HUES64 (cell line): ENCODE data around the gene ZNF697. TPM values are rescaled to one million over a fixed set of nuclear protein-coding genes. Genes with fewer than 3 reads are reported as not detected.
A peak's percentile ranks its signal among the peaks of the same experiment; 100 is the strongest.
"Not testable (repeated sequence)": the region's sequence is repeated elsewhere in the genome, so short reads cannot be mapped to it uniquely, and the experiment has no call there.

Experiments used
- H3K27ac ChIP-seq: 2 replicates; pipeline ENCODE4 v1.7.0; 2013; ENCODE audit warnings: low read depth, low read length, inconsistent platforms
- H3K27me3 ChIP-seq: 2 replicates; pipeline ENCODE4 v1.6.1; 2013; ENCODE audit warnings: mild to moderate bottlenecking, low read length; ENCODE audit not compliant: insufficient read depth
- H3K36me3 ChIP-seq: 2 replicates; pipeline ENCODE4 v1.6.1; 2013; ENCODE audit warnings: mild to moderate bottlenecking, low read length; ENCODE audit not compliant: insufficient read depth
- H3K4me1 ChIP-seq: 2 replicates; pipeline ENCODE4 v1.6.1; 2013; ENCODE audit warnings: mild to moderate bottlenecking, low read length, moderate library complexity; ENCODE audit not compliant: insufficient read depth
- H3K4me3 ChIP-seq: 2 replicates; pipeline ENCODE4 v1.5.1; 2013; ENCODE audit warnings: mild to moderate bottlenecking, low read length, moderate library complexity
- H3K9ac ChIP-seq: 2 replicates; pipeline ENCODE4 v1.6.1; 2013; ENCODE audit warnings: mild to moderate bottlenecking, low read depth, low read length
- H3K9me3 ChIP-seq: 2 replicates; pipeline ENCODE4 v1.6.1; 2013; ENCODE audit warnings: low read depth, low read length; ENCODE audit not compliant: insufficient read depth
- WGBS: fragments of 150-250, 120-280 bp; methylation state at CpG from one replicate; pipeline ENCODE4 v1.1.7; 2013; ENCODE audit warnings: missing lambda C conversion rate; 5-methylcytosine and 5-hydroxymethylcytosine counted together
- polyA plus RNA-seq, 2 experiments: library from polyadenylated mRNA; stranded (reverse); fragments of 50-300 nt; gene quantifications; one replicate each; pipeline ENCODE4 v1.2.3, GENCODE V29; 2013

ZNF697 gene
- 9.0 TPM for polyA plus RNA-seq (2013, experiment 1 of 2)
- polyA plus RNA-seq (2013, experiment 2 of 2), result 8.7 TPM

GRCh38 chr1:119647734-119648619 lies at the start of gene ZNF697:
TSS of gene ZNF697 (minus strand) at chr1:119648266. CDS start at chr1:119626100, 22,166 bp downstream.
- peaks cover 8% of the 10 kb centered on the region; the same call in 1 of the 2 replicates for H3K27me3 ChIP-seq
- H3K9me3 ChIP-seq, result no peaks in the 10 kb centered on the region
- peak within 1 kb of the TSS; percentile 86 for H3K4me3 ChIP-seq
- WGBS, result under 1% methylated on average over 81 of the region's 81 CpGs
- H3K27ac ChIP-seq, result peak within 1 kb of the TSS; percentile 88
- no peaks in the 10 kb centered on the region for H3K36me3 ChIP-seq
- peak within 1 kb of the TSS; percentile 90 for H3K9ac ChIP-seq
- H3K4me1 ChIP-seq, result peaks cover 48% of the 10 kb centered on the region

GRCh38 chr1:119697598-119697997 lies 49.5 kb upstream of the ZNF697 start:
- no peak overlapping the region for H3K27ac ChIP-seq
- H3K4me3 ChIP-seq, result no peak overlapping the region
- no peak overlapping the region for H3K9ac ChIP-seq
- H3K36me3 ChIP-seq, result no peaks in the 10 kb centered on the region
- H3K27me3 ChIP-seq, result no peaks in the 10 kb centered on the region
- H3K4me1 ChIP-seq, result no peaks in the 10 kb centered on the region
- H3K9me3 ChIP-seq, result peaks cover 17% of the 10 kb centered on the region
- WGBS, result 87% methylated on average over 3 of the region's 3 CpGs

- not testable (repeated sequence) for H3K4me3 ChIP-seq, H3K27ac ChIP-seq, H3K36me3 ChIP-seq, H3K4me1 ChIP-seq, H3K27me3 ChIP-seq, H3K9ac ChIP-seq
- WGBS, result 87% methylated on average over 4 of the region's 4 CpGs
- peaks cover 15% of the 10 kb centered on the region for H3K9me3 ChIP-seq
These were observed 48.8 kb upstream of the ZNF697 start for GRCh38 chr1:119696863-119697262.

GRCh38 chr1:119689511-119689910 lies 41.4 kb upstream of the ZNF697 start:
- H3K9me3 ChIP-seq, result no peaks in the 10 kb centered on the region
- H3K27ac ChIP-seq, result no peak overlapping the region
- peaks cover 38% of the 10 kb centered on the region for H3K4me1 ChIP-seq
- H3K9ac ChIP-seq, result no peak overlapping the region
- no peaks in the 10 kb centered on the region for H3K27me3 ChIP-seq
- H3K36me3 ChIP-seq, result no peaks in the 10 kb centered on the region
- no peak overlapping the region for H3K4me3 ChIP-seq

- no peaks in the 10 kb centered on the region for H3K9me3 ChIP-seq
- no peaks in the 10 kb centered on the region for H3K36me3 ChIP-seq
- no peaks in the 10 kb centered on the region for H3K27me3 ChIP-seq
- no peak overlapping the region for H3K4me3 ChIP-seq
- peaks cover 38% of the 10 kb centered on the region for H3K4me1 ChIP-seq
- no peak overlapping the region for H3K9ac ChIP-seq
- H3K27ac ChIP-seq, result peak overlapping the region; percentile 12; the same call in 1 of the 2 replicates
These were observed 40.7 kb upstream of the ZNF697 start for GRCh38 chr1:119688810-119689209.

- 81% methylated on average over 2 of the region's 2 CpGs for WGBS
- Histone ChIP-seq H3K36me3 (no peaks in the 10 kb centered on the region), H3K4me3 (no peak overlapping the region), H3K9me3 (no peaks in the 10 kb centered on the region), H3K27me3 (no peaks in the 10 kb centered on the region), H3K27ac (peak overlapping the region; percentile 12; the same call in 1 of the 2 replicates), H3K9ac (no peak overlapping the region), H3K4me1 (peaks cover 38% of the 10 kb centered on the region)
These were observed 39.5 kb upstream of the ZNF697 start for GRCh38 chr1:119687434-119688079.

GRCh38 chr1:119686661-119687060 lies 38.6 kb upstream of the ZNF697 start:
- 96% methylated on average over 3 of the region's 3 CpGs for WGBS
- no peak overlapping the region for H3K4me3 ChIP-seq
- peaks cover 38% of the 10 kb centered on the region for H3K4me1 ChIP-seq
- H3K27me3 ChIP-seq, result no peaks in the 10 kb centered on the region
- no peaks in the 10 kb centered on the region for H3K36me3 ChIP-seq
- no peaks in the 10 kb centered on the region for H3K9me3 ChIP-seq
- 0 out of 2 replicates have a peak overlapping the region, but pooled peaks have one; percentile 10 for H3K9ac ChIP-seq
- H3K27ac ChIP-seq, result peak overlapping the region; percentile 4

GRCh38 chr1:119683893-119684292 lies 35.8 kb upstream of the ZNF697 start:
- Histone ChIP-seq H3K4me1 (peaks cover 39% of the 10 kb centered on the region), H3K36me3 (no peaks in the 10 kb centered on the region), H3K9ac (no peak overlapping the region), H3K4me3 (no peak overlapping the region), H3K27me3 (no peaks in the 10 kb centered on the region), H3K9me3 (no peaks in the 10 kb centered on the region), H3K27ac (no peak overlapping the region)
- 89% methylated on average over 1 of the region's 1 CpG for WGBS

GRCh38 chr1:119682141-119682540 lies 34.1 kb upstream of the ZNF697 start:
- no peaks in the 10 kb centered on the region for H3K9me3 ChIP-seq
- no peak overlapping the region for H3K4me3 ChIP-seq
- H3K9ac ChIP-seq, result no peak overlapping the region
- H3K36me3 ChIP-seq, result no peaks in the 10 kb centered on the region
- no peak overlapping the region for H3K27ac ChIP-seq
- no peaks in the 10 kb centered on the region for H3K27me3 ChIP-seq
- peaks cover 25% of the 10 kb centered on the region for H3K4me1 ChIP-seq

GRCh38 chr1:119681560-119681959 lies 33.5 kb upstream of the ZNF697 start:
- 92% methylated on average over 2 of the region's 2 CpGs for WGBS

GRCh38 chr1:119680723-119681122 lies 32.7 kb upstream of the ZNF697 start:
- WGBS, result 100% methylated on average over 2 of the region's 2 CpGs
- Histone ChIP-seq H3K9me3 (no peaks in the 10 kb centered on the region), H3K4me3 (no peak overlapping the region), H3K4me1 (peaks cover 14% of the 10 kb centered on the region), H3K9ac (no peak overlapping the region), H3K27me3 (no peaks in the 10 kb centered on the region), H3K27ac (no peak overlapping the region), H3K36me3 (no peaks in the 10 kb centered on the region)

More at GRCh38 chr1:119681560-119681959, 33.5 kb upstream of the ZNF697 start:
- Histone ChIP-seq H3K27me3 (no peaks in the 10 kb centered on the region), H3K36me3 (no peaks in the 10 kb centered on the region), H3K27ac (no peak overlapping the region), H3K4me3 (no peak overlapping the region), H3K9ac (no peak overlapping the region), H3K9me3 (no peaks in the 10 kb centered on the region), H3K4me1 (peaks cover 19% of the 10 kb centered on the region)
